Keratinocyte (primary cell): ENCODE measurements around the gene TEX29.

ENCODE experiments used
- EZH2 ChIP-seq: IDR thresholded peaks from one replicate; pipeline ENCODE4 v1.6.1; 2012; ENCODE audit warnings: inconsistent platforms, mild to moderate bottlenecking, low read length, moderate library complexity
- TF ChIP-seq, protein P1 (sequence below), 3 experiments: IDR thresholded peaks in 1 of 3; conservative IDR thresholded peaks in 1 of 3; optimal IDR thresholded peaks in 1 of 3; 2 replicates in 2 of 3; 3 replicates in 1 of 3; pipeline versions ENCODE3 to v1.5.1; 2011; ENCODE audit warnings: low read length in 3 of 3, mild to moderate bottlenecking in 3 of 3, moderate library complexity in 2 of 3, control low read depth in 1 of 3, inconsistent platforms in 1 of 3; ENCODE audit not compliant: insufficient read depth in 2 of 3; ENCODE audit errors: extremely low read depth in 1 of 3

DNA sequence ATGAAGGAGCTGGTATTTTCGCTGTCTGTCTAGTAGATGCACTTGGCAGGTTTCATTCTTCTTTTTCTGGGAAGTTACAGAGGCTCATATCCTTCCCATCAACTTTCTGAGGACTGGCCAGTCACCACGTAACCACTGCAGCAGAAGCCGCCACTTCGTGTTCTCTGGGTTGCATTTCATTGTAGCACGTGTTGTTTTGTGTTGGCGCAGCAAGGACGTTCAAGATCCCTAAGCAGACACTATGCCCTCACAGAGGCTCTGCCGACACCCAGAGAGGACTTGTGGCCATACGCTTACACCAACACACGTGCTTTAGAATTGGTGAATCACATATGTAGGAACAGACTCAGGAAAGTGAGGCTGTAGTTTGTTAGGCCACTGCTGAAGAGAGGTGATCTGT, 42.2 kb upstream of the TEX29 start:
- no peak for TF ChIP-seq EZH2
- TF ChIP-seq, protein P1, sequence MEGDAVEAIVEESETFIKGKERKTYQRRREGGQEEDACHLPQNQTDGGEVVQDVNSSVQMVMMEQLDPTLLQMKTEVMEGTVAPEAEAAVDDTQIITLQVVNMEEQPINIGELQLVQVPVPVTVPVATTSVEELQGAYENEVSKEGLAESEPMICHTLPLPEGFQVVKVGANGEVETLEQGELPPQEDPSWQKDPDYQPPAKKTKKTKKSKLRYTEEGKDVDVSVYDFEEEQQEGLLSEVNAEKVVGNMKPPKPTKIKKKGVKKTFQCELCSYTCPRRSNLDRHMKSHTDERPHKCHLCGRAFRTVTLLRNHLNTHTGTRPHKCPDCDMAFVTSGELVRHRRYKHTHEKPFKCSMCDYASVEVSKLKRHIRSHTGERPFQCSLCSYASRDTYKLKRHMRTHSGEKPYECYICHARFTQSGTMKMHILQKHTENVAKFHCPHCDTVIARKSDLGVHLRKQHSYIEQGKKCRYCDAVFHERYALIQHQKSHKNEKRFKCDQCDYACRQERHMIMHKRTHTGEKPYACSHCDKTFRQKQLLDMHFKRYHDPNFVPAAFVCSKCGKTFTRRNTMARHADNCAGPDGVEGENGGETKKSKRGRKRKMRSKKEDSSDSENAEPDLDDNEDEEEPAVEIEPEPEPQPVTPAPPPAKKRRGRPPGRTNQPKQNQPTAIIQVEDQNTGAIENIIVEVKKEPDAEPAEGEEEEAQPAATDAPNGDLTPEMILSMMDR (optimal IDR thresholded peaks at IDR 0.05 in 1 of 3, IDR thresholded peaks at IDR 0.05 in 1 of 3, conservative IDR thresholded peaks at IDR 0.05 in 1 of 3; ENCODE audit: extremely low read depth in 1 of 3, insufficient read depth in 2 of 3, low read length in 3 of 3) = no peak
